Neural cell (in vitro differentiated cells): ENCODE results near the gene KRTAP5-6. TPM values are rescaled to one million over a fixed set of nuclear protein-coding genes. Genes with fewer than 3 reads are reported as not detected.

Source experiments
- H2AFZ ChIP-seq: fragments of 200-600, 300-800 bp; sonication (generic), shearing (Covaris generic); 2 replicates; pipeline ENCODE4 v1.6.0; 2014; ENCODE audit warnings: low read depth, mild to moderate bottlenecking, antibody characterized with exemption, low read length, moderate library complexity
- H3F3A ChIP-seq: fragments of 200-600 bp; shearing (Covaris generic); 2 replicates; pipeline ENCODE4 v1.6.1; 2016; ENCODE audit warnings: mild to moderate bottlenecking, moderate library complexity, mixed read lengths, antibody characterized with exemption, low read length; ENCODE audit not compliant: insufficient read depth, poor library complexity, severe bottlenecking
- H3K27ac ChIP-seq: fragments of 200-600, 300-800 bp; sonication (generic), shearing (Covaris generic); 2 replicates; pipeline ENCODE4 v1.5.1; 2014; ENCODE audit warnings: mild to moderate bottlenecking, low read length, moderate library complexity
- H3K27me3 ChIP-seq: fragments of 300-800, 200-600 bp; sonication (generic), shearing (Covaris generic); 2 replicates; pipeline ENCODE4 v1.6.0; 2014; ENCODE audit warnings: mild to moderate bottlenecking, low read depth, low read length, moderate library complexity; ENCODE audit not compliant: insufficient read depth
- H3K36me3 ChIP-seq: fragments of 300-800, 200-600 bp; sonication (generic), shearing (Covaris generic); 2 replicates; pipeline ENCODE4 v1.5.1; 2014; ENCODE audit warnings: mild to moderate bottlenecking, antibody characterized with exemption, low read length, moderate library complexity; ENCODE audit not compliant: insufficient read depth
- H3K4me2 ChIP-seq: fragments of 300-800, 200-600 bp; sonication (generic), shearing (Covaris generic); 2 replicates; pipeline ENCODE4 v1.6.0; 2014; ENCODE audit warnings: mild to moderate bottlenecking, low read length
- H3K4me3 ChIP-seq: fragments of 300-800, 200-600 bp; sonication (generic), shearing (Covaris generic); 2 replicates; pipeline ENCODE4 v1.5.1; 2014; ENCODE audit warnings: mild to moderate bottlenecking, low read length, moderate library complexity
- H3K79me2 ChIP-seq: fragments of 200-600 bp; shearing (Covaris generic); replicated peaks from 2 replicates; pipeline ENCODE4 v1.6.0; 2014; ENCODE audit warnings: mild to moderate bottlenecking, low read length, moderate library complexity; ENCODE audit not compliant: insufficient read depth
- H3K9ac ChIP-seq: fragments of 300-800, 200-600 bp; sonication (generic), shearing (Covaris generic); 2 replicates; pipeline ENCODE4 v1.6.1; 2016; ENCODE audit warnings: mild to moderate bottlenecking, low read length, mixed read lengths
- H3K9me2 ChIP-seq: fragments of 200-600 bp; shearing (Covaris generic); 2 replicates; pipeline ENCODE4 v1.6.1; 2016; ENCODE audit warnings: mild to moderate bottlenecking, low read length, mixed read lengths; ENCODE audit not compliant: insufficient read depth
- H3K9me3 ChIP-seq: fragments of 200-600, 300-800 bp; sonication (generic), shearing (Covaris generic); 2 replicates; pipeline ENCODE4 v1.6.1; 2016; ENCODE audit warnings: mild to moderate bottlenecking, mixed run types, low read length, moderate library complexity, mixed read lengths
- H4K20me1 ChIP-seq: fragments of 200-600 bp; shearing (Covaris generic); 2 replicates; pipeline ENCODE4 v1.6.1; 2016; ENCODE audit warnings: mild to moderate bottlenecking, mixed run types; ENCODE audit not compliant: insufficient read depth
- EP300 ChIP-seq: fragments of 450-650 bp; conservative IDR thresholded peaks from 2 replicates; pipeline ENCODE4 v1.6.1; 2014; ENCODE audit warnings: antibody characterized with exemption, mild to moderate bottlenecking, moderate library complexity; ENCODE audit not compliant: poor library complexity, severe bottlenecking
- EZH2 ChIP-seq: fragments of 200-600, 300-800 bp; shearing (Covaris generic), sonication (generic); IDR thresholded peaks from 2 replicates; pipeline ENCODE4 v1.6.1; 2014; ENCODE audit warnings: antibody characterized with exemption, low read length, borderline replicate concordance, mild to moderate bottlenecking; ENCODE audit not compliant: insufficient read depth, poor library complexity, severe bottlenecking
- MXI1 ChIP-seq: fragments of 450-650 bp; conservative IDR thresholded peaks from 2 replicates; pipeline ENCODE4 v1.6.1; 2014; ENCODE audit warnings: antibody characterized with exemption, mild to moderate bottlenecking; ENCODE audit not compliant: poor library complexity, severe bottlenecking
- POLR2AphosphoS5 ChIP-seq: IDR thresholded peaks from 2 replicates; pipeline ENCODE4 v1.6.1; 2012
- RAD21 ChIP-seq: fragments of 450-650 bp; conservative IDR thresholded peaks from 2 replicates; pipeline ENCODE4 v1.6.1; 2014; ENCODE audit warnings: antibody characterized with exemption, mild to moderate bottlenecking, moderate library complexity
- SMC3 ChIP-seq: fragments of 450-650 bp; conservative IDR thresholded peaks from 2 replicates; pipeline ENCODE4 v1.6.1; 2014; ENCODE audit warnings: antibody characterized with exemption, mild to moderate bottlenecking, moderate library complexity; ENCODE audit not compliant: poor library complexity
- TAF1 ChIP-seq: IDR thresholded peaks from 2 replicates; pipeline ENCODE4 v1.6.1; 2012; ENCODE audit warnings: low read depth
- polyA plus RNA-seq: library from polyadenylated mRNA; depleted of rRNA; stranded (reverse); fragments of >200 nt; gene quantifications from 2 replicates; pipeline ENCODE4 v1.2.3, GENCODE V29; 2014
- TF ChIP-seq, protein P1 (sequence below): fragments of 450-650 bp; IDR thresholded peaks from 2 replicates; pipeline ENCODE4 v1.5.1; 2014; ENCODE audit warnings: antibody characterized with exemption, mild to moderate bottlenecking, moderate library complexity; ENCODE audit not compliant: poor library complexity, severe bottlenecking
- TF ChIP-seq, protein P2 (sequence below): IDR thresholded peaks from 2 replicates; pipeline ENCODE4 v1.6.1; 2012; ENCODE audit warnings: borderline replicate concordance

The KRTAP5-6 gene
- polyA plus RNA-seq, 1 donor from 2014 or later: not detected

DNA sequence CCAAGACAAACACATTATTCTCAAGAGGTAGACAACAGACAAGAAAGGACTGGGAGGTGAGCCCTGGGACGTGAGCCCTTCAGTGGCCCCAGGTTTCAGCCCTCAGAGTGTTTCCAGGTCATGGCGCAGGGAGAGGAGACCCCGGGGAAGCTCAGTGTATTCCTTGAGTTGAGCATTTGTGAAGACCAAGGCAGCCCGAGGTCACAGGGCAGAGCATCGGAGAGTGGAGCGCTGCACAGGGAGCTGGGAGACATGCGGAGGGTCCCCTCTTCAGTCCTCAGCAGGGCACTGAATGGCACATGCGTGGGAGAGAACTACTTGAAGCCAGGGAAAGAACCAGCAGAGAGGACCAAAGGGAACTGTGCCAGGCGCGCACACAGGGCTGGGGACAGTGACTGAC lies 11.7 kb downstream of the KRTAP5-6 start:
- Histone ChIP-seq H3K79me2 (no peaks in the 10 kb centered on the region), H3K4me3 (no peak overlapping the region), H4K20me1 (no peaks in the 10 kb centered on the region), H3K27me3 (no peaks in the 10 kb centered on the region), H3K9me2 (no peaks in the 10 kb centered on the region), H3K9ac (no peak overlapping the region), H3K9me3 (no peaks in the 10 kb centered on the region), H3K27ac (no peak overlapping the region), H3K4me2 (no peak overlapping the region), H3K36me3 (no peaks in the 10 kb centered on the region), H2AFZ (no peak overlapping the region), H3F3A (no peaks in the 10 kb centered on the region)
- TF ChIP-seq MXI1: no peak
- no peak for TF ChIP-seq TAF1
- TF ChIP-seq EZH2: no peak
- TF ChIP-seq, protein P1, sequence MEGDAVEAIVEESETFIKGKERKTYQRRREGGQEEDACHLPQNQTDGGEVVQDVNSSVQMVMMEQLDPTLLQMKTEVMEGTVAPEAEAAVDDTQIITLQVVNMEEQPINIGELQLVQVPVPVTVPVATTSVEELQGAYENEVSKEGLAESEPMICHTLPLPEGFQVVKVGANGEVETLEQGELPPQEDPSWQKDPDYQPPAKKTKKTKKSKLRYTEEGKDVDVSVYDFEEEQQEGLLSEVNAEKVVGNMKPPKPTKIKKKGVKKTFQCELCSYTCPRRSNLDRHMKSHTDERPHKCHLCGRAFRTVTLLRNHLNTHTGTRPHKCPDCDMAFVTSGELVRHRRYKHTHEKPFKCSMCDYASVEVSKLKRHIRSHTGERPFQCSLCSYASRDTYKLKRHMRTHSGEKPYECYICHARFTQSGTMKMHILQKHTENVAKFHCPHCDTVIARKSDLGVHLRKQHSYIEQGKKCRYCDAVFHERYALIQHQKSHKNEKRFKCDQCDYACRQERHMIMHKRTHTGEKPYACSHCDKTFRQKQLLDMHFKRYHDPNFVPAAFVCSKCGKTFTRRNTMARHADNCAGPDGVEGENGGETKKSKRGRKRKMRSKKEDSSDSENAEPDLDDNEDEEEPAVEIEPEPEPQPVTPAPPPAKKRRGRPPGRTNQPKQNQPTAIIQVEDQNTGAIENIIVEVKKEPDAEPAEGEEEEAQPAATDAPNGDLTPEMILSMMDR: no peak
- no peak for TF ChIP-seq SMC3
- no peak for TF ChIP-seq EP300
- TF ChIP-seq, protein P2, sequence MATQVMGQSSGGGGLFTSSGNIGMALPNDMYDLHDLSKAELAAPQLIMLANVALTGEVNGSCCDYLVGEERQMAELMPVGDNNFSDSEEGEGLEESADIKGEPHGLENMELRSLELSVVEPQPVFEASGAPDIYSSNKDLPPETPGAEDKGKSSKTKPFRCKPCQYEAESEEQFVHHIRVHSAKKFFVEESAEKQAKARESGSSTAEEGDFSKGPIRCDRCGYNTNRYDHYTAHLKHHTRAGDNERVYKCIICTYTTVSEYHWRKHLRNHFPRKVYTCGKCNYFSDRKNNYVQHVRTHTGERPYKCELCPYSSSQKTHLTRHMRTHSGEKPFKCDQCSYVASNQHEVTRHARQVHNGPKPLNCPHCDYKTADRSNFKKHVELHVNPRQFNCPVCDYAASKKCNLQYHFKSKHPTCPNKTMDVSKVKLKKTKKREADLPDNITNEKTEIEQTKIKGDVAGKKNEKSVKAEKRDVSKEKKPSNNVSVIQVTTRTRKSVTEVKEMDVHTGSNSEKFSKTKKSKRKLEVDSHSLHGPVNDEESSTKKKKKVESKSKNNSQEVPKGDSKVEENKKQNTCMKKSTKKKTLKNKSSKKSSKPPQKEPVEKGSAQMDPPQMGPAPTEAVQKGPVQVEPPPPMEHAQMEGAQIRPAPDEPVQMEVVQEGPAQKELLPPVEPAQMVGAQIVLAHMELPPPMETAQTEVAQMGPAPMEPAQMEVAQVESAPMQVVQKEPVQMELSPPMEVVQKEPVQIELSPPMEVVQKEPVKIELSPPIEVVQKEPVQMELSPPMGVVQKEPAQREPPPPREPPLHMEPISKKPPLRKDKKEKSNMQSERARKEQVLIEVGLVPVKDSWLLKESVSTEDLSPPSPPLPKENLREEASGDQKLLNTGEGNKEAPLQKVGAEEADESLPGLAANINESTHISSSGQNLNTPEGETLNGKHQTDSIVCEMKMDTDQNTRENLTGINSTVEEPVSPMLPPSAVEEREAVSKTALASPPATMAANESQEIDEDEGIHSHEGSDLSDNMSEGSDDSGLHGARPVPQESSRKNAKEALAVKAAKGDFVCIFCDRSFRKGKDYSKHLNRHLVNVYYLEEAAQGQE: no peak
- no peak for TF ChIP-seq POLR2AphosphoS5
- no peak for TF ChIP-seq RAD21

DNA sequence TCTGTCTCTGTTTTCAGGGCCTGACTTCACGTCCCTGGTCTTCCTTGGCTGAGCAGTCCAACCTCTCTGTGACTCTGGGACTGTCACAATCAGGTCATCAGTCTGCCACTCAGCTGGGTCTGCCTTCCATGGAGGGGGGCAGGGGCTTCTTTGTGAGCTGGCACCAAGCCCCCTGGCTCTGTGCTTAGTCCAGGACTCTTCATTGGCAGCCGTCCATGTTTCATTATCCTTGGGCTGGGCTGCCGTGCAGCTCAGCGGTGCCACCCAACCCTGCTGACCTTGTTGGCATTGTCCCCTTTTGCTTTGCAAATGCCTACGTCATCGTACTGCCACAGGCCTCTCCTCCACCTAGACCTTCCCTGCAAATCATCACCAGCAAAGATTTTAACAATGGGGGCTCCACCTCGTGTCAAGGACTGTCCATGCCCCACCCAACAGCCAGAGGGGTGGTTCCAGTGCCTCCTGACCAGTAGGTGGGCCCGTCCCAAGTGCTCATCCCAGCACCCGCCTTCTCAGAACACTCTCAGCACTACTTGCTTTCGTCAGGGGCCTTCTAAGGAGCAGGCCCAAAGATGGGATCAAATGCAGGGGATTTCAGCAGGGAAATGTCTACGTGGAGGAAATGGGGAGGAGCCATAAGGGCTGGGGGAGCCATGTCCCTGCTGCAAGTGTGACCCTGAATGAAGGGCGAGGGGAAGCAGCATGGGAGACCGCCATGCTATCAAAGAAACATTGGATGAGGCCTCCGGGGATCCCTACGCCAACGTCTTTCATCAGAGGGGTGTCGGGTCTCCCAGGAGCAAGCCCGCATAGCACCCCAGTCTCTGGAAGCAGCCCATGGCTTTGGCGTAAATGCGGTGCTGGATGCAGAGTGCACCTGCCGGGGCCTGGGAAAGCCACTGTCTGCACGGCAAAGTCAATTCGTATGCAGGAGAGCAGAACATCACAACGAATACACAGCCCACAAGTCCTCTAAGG lies 18.2 kb downstream of the KRTAP5-6 start:
- Histone ChIP-seq H3K4me2 (no peak overlapping the region), H3K4me3 (no peak overlapping the region), H4K20me1 (no peaks in the 10 kb centered on the region), H3K36me3 (no peaks in the 10 kb centered on the region), H3K9me2 (no peaks in the 10 kb centered on the region), H3F3A (no peaks in the 10 kb centered on the region), H3K27me3 (no peaks in the 10 kb centered on the region), H3K79me2 (no peaks in the 10 kb centered on the region), H2AFZ (no peak overlapping the region), H3K9ac (no peak overlapping the region), H3K27ac (no peak overlapping the region), H3K9me3 (no peaks in the 10 kb centered on the region)
- no peak for TF ChIP-seq POLR2AphosphoS5
- no peak for TF ChIP-seq MXI1
- no peak for TF ChIP-seq EZH2
